PFSK-1 (cell line): Measurements from ENCODE around the gene RPSA.

Source experiments
- FOXP2 ChIP-seq: optimal IDR thresholded peaks from 2 replicates; pipeline ENCODE3; 2011; ENCODE audit warnings: borderline replicate concordance, control low read depth, inconsistent platforms; ENCODE audit not compliant: insufficient read depth; ENCODE audit errors: extremely low read length, extremely low read depth
- POLR2AphosphoS5 ChIP-seq: IDR thresholded peaks from 2 replicates; pipeline ENCODE4 v1.6.1; 2012; ENCODE audit warnings: low read depth, mild to moderate bottlenecking, control low read depth, low read length, moderate library complexity
- SIN3A ChIP-seq: IDR thresholded peaks from 2 replicates; pipeline ENCODE4 v1.6.1; 2012; ENCODE audit warnings: mild to moderate bottlenecking, low read length, moderate library complexity, borderline replicate concordance; ENCODE audit not compliant: insufficient read depth
- TAF1 ChIP-seq: IDR thresholded peaks from 2 replicates; pipeline ENCODE4 v1.6.1; 2012; ENCODE audit warnings: low read length, control low read depth, borderline replicate concordance; ENCODE audit not compliant: insufficient read depth
- TF ChIP-seq, protein P1 (sequence below), 2 experiments: IDR thresholded peaks; 2 replicates each; pipeline versions ENCODE4 v1.6.1 to v1.8.0; 2011 to 2012; ENCODE audit warnings: low read depth in 2 of 2, low read length in 2 of 2, control low read depth in 1 of 2, inconsistent platforms in 1 of 2, mild to moderate bottlenecking in 1 of 2, moderate library complexity in 1 of 2; ENCODE audit not compliant: insufficient read depth in 1 of 2

The RPSA gene

DNA sequence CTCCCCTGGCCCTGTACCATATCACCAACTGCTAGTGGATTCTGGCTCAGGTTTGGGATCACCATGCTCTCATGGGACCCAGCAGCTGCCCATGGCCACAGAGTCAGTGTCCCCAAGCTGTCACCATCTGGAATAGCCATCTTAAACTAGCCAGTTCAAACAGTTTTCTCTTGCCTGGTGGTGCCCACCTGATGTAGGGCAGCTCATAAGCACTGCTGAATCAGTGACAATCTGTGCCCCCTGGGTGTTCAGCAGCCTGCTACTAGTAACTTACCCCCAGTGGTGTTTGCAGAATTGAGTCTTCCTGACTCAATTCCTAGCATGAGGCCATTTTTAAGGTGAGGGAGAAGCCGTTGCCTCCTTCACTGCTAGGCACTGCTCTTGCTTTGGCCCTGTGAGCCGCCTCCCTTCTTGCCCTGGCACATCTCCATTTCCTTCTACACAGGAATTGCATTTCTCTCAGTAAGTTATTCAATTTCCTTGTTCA, 7.9 kb downstream of the RPSA start:
- no peak for TF ChIP-seq FOXP2
- TF ChIP-seq, protein P1, sequence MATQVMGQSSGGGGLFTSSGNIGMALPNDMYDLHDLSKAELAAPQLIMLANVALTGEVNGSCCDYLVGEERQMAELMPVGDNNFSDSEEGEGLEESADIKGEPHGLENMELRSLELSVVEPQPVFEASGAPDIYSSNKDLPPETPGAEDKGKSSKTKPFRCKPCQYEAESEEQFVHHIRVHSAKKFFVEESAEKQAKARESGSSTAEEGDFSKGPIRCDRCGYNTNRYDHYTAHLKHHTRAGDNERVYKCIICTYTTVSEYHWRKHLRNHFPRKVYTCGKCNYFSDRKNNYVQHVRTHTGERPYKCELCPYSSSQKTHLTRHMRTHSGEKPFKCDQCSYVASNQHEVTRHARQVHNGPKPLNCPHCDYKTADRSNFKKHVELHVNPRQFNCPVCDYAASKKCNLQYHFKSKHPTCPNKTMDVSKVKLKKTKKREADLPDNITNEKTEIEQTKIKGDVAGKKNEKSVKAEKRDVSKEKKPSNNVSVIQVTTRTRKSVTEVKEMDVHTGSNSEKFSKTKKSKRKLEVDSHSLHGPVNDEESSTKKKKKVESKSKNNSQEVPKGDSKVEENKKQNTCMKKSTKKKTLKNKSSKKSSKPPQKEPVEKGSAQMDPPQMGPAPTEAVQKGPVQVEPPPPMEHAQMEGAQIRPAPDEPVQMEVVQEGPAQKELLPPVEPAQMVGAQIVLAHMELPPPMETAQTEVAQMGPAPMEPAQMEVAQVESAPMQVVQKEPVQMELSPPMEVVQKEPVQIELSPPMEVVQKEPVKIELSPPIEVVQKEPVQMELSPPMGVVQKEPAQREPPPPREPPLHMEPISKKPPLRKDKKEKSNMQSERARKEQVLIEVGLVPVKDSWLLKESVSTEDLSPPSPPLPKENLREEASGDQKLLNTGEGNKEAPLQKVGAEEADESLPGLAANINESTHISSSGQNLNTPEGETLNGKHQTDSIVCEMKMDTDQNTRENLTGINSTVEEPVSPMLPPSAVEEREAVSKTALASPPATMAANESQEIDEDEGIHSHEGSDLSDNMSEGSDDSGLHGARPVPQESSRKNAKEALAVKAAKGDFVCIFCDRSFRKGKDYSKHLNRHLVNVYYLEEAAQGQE (IDR thresholded peaks at IDR 0.05; ENCODE audit: insufficient read depth in 1 of 2, low read depth in 2 of 2, low read length in 2 of 2) = no peak
- TF ChIP-seq TAF1 = no peak
- TF ChIP-seq SIN3A = no peak
- no peak; the same call in none of the 2 replicates for TF ChIP-seq POLR2AphosphoS5

DNA sequence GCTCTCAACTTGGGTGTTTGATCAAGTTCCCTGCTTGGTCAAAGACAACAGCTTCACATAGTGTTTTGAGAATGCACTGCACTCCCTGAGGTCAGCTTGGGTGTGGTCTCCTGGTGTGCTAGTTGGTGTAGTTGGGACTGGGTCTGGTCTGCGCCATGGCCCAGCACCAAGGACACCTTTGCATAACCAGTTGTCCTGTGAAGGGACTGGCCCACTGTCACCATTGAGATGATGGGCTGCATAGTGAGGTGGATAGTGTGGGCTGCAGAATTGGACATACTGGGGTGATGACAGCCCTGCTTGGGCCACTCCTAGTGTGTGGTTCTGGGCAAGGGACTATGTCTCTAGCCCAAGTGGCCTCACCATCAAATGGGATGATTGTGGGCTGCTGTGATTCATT, 9.5 kb downstream of the RPSA start:
- TF ChIP-seq, protein P1 (IDR thresholded peaks at IDR 0.05; ENCODE audit: insufficient read depth in 1 of 2, low read depth in 2 of 2, low read length in 2 of 2) = no peak
- TF ChIP-seq TAF1 = no peak
- TF ChIP-seq FOXP2 = no peak
- no peak for TF ChIP-seq POLR2AphosphoS5
- no peak for TF ChIP-seq SIN3A

DNA sequence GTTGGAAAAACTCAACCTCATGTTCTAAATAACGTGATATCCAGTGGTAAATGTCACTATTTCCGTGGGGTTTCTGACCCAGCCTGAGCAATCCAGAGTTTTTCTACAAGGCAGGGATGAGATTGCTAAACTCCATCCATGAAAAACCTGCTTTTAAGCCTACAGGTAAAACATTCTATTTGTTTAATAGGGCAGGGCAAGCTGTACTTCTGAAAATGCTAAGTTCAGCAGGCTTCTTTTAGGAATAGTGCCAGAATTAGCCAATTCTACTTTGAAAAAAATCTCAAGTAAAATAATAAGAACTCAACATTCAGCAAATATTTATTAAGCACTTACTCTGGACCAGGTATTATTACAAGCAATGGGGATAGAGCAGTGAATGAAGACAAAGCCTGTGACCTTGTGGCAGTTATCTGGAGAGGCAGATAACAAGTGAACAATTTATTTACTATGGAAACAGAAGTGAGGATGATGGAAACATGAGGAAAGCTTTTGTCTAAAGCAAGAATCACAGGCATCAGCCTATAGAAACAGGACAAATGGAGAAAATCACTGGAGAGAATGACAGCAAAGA, 13.3 kb downstream of the RPSA start:
- TF ChIP-seq SIN3A = no peak
- TF ChIP-seq, protein P1 (IDR thresholded peaks at IDR 0.05; ENCODE audit: insufficient read depth in 1 of 2, low read depth in 2 of 2, low read length in 2 of 2) = no peak
- TF ChIP-seq FOXP2 = no peak
- no peak for TF ChIP-seq POLR2AphosphoS5
- TF ChIP-seq TAF1 = no peak

DNA sequence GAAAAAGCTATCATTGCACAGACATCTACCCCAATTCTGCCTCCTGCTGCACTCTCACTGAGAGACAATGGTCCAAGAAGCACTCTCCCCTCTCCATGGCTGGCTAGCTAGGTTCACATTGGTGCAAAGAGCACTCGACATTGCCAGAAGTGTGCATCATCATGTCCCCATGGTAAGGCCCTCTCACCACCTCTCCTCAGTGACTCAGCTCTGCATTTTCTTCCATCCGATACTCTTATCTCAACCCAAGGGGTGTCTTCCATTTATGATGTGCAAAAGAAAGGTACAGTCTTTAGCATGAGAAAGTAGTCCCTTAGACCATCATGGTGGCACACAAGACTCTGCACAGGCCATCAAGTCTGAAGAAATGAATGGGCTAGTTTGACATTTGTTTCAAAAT, 14.0 kb downstream of the RPSA start:
- TF ChIP-seq POLR2AphosphoS5 = no peak
- TF ChIP-seq SIN3A = no peak
- TF ChIP-seq, protein P1 (IDR thresholded peaks at IDR 0.05; ENCODE audit: insufficient read depth in 1 of 2, low read depth in 2 of 2, low read length in 2 of 2) = no peak
- no peak for TF ChIP-seq TAF1
- TF ChIP-seq FOXP2 = no peak
